HEK293 (cell line): ENCODE data around the gene NOL4L.

Source experiments
- CTCF ChIA-PET: fragments of 350-600 bp; formaldehyde crosslinking; extraction: SDS; loops from one replicate; lab custom pipeline; 2021; ENCODE audit warnings: antibody characterized with exemption; lab: Yijun Ruan, JAX
- POLR2A ChIA-PET: fragments of 300-600 bp; formaldehyde crosslinking; extraction: SDS; loops from one replicate; lab custom pipeline; 2020; ENCODE audit warnings: antibody characterized with exemption, inconsistent platforms; lab: Yijun Ruan, JAX
- H3K27ac ChIP-seq: fragments of 200-500 bp; sonication (Bioruptor generic); 2 replicates; pipeline ENCODE4 v1.5.1; 2014; ENCODE audit warnings: low read depth, low read length, control low read depth, inconsistent platforms; ENCODE audit errors: extremely low read depth
- H3K36me3 ChIP-seq, 2 experiments: fragments of 200-500 bp in 1 of 2; sonication (Bioruptor generic) in 1 of 2; 1 replicate in 1 of 2; 2 replicates in 1 of 2; pipeline ENCODE4 v1.5.1; 2014 to 2017; ENCODE audit warnings: inconsistent platforms in 2 of 2, low read length in 2 of 2; ENCODE audit not compliant: control insufficient read depth in 2 of 2, insufficient read depth in 1 of 2
- H3K4me1 ChIP-seq: fragments of 200-500 bp; sonication (Bioruptor generic); 2 replicates; pipeline ENCODE4 v1.5.1; 2014; ENCODE audit warnings: mild to moderate bottlenecking, low read length, inconsistent platforms; ENCODE audit not compliant: control insufficient read depth, insufficient read depth
- H3K4me3 ChIP-seq: 2 replicates; pipeline ENCODE4 v1.5.1; 2011; ENCODE audit warnings: low read depth, mild to moderate bottlenecking, control low read depth, low read length, moderate library complexity
- H3K9me3 ChIP-seq: fragments of 200-500 bp; sonication (Bioruptor generic); 2 replicates; pipeline ENCODE4 v1.5.1; 2014; ENCODE audit warnings: low read depth, low read length, inconsistent platforms; ENCODE audit not compliant: control insufficient read depth, insufficient read depth
- GLIS2 ChIP-seq: fragments of 450-650 bp; formaldehyde crosslinking; IDR thresholded peaks from 2 replicates; pipeline ENCODE4 v1.5.1; 2016; ENCODE audit warnings: missing biosample characterization, missing genetic modification characterization
- KLF8 ChIP-seq: fragments of 450-650 bp; formaldehyde crosslinking; IDR thresholded peaks from 2 replicates; pipeline ENCODE4 v1.5.1; 2016; ENCODE audit warnings: missing biosample characterization, missing genetic modification characterization
- PRDM4 ChIP-seq: fragments of 450-650 bp; formaldehyde crosslinking; IDR thresholded peaks from 2 replicates; pipeline ENCODE4 v1.5.1; 2017; ENCODE audit warnings: missing biosample characterization, missing genetic modification characterization
- TCF7L2 ChIP-seq: IDR thresholded peaks from 2 replicates; pipeline ENCODE4 v1.6.1; 2011; ENCODE audit warnings: low read depth, mild to moderate bottlenecking, inconsistent platforms, low read length, moderate library complexity, borderline replicate concordance
- TRIM28 ChIP-seq: IDR thresholded peaks from 2 replicates; pipeline ENCODE4 v1.6.1; 2011; ENCODE audit warnings: low read length, control low read depth, borderline replicate concordance
- ZBTB7A ChIP-seq: fragments of 450-650 bp; formaldehyde crosslinking; IDR thresholded peaks from 2 replicates; pipeline ENCODE4 v1.5.1; 2016; ENCODE audit warnings: low read depth, missing biosample characterization, missing genetic modification characterization
- ZNF10 ChIP-seq: fragments of 450-650 bp; formaldehyde crosslinking; IDR thresholded peaks from 2 replicates; pipeline ENCODE4 v1.5.1; 2017; ENCODE audit warnings: missing biosample characterization, missing genetic modification characterization
- ZNF121 ChIP-seq: fragments of 450-650 bp; formaldehyde crosslinking; IDR thresholded peaks from 2 replicates; pipeline ENCODE4 v1.5.1; 2016; ENCODE audit warnings: missing biosample characterization, missing genetic modification characterization
- ZNF140 ChIP-seq: fragments of 450-650 bp; formaldehyde crosslinking; IDR thresholded peaks from 2 replicates; pipeline ENCODE4 v1.5.1; 2016; ENCODE audit warnings: missing biosample characterization, missing genetic modification characterization
- ZNF23 ChIP-seq: fragments of 450-650 bp; formaldehyde crosslinking; IDR thresholded peaks from 2 replicates; pipeline ENCODE4 v1.5.1; 2016; ENCODE audit warnings: missing biosample characterization, missing genetic modification characterization, borderline replicate concordance
- ZNF302 ChIP-seq: fragments of 450-650 bp; formaldehyde crosslinking; IDR thresholded peaks from 2 replicates; pipeline ENCODE4 v1.5.1; 2016; ENCODE audit warnings: missing biosample characterization, missing genetic modification characterization, low read depth
- ZNF354C ChIP-seq: fragments of 450-650 bp; formaldehyde crosslinking; IDR thresholded peaks from 2 replicates; pipeline ENCODE4 v1.5.1; 2016; ENCODE audit warnings: missing biosample characterization, missing genetic modification characterization, low read depth, borderline replicate concordance
- ZNF394 ChIP-seq: fragments of 450-650 bp; formaldehyde crosslinking; IDR thresholded peaks from 2 replicates; pipeline ENCODE4 v1.5.1; 2016; ENCODE audit warnings: missing biosample characterization, missing genetic modification characterization, mild to moderate bottlenecking, moderate library complexity, borderline replicate concordance
- ZNF404 ChIP-seq: fragments of 450-650 bp; formaldehyde crosslinking; IDR thresholded peaks from 2 replicates; pipeline ENCODE4 v1.5.1; 2017; ENCODE audit warnings: missing biosample characterization, missing genetic modification characterization
- ZNF530 ChIP-seq: fragments of 450-650 bp; formaldehyde crosslinking; IDR thresholded peaks from 2 replicates; pipeline ENCODE4 v1.5.1; 2016; ENCODE audit warnings: low read depth, missing biosample characterization, missing genetic modification characterization
- ZNF624 ChIP-seq: fragments of 450-650 bp; formaldehyde crosslinking; IDR thresholded peaks from 2 replicates; pipeline ENCODE4 v1.5.1; 2017; ENCODE audit warnings: missing biosample characterization, missing genetic modification characterization
- ZNF768 ChIP-seq: fragments of 450-650 bp; formaldehyde crosslinking; IDR thresholded peaks from 2 replicates; pipeline ENCODE4 v1.5.1; 2018; ENCODE audit warnings: missing biosample characterization, mild to moderate bottlenecking, missing genetic modification characterization
- ZNF777 ChIP-seq: fragments of 450-650 bp; formaldehyde crosslinking; IDR thresholded peaks from 2 replicates; pipeline ENCODE4 v1.5.1; 2017; ENCODE audit warnings: missing biosample characterization, missing genetic modification characterization, borderline replicate concordance
- ZNF843 ChIP-seq: fragments of 450-650 bp; formaldehyde crosslinking; IDR thresholded peaks from 2 replicates; pipeline ENCODE4 v1.5.1; 2016; ENCODE audit warnings: missing biosample characterization, missing genetic modification characterization
- TF ChIP-seq, protein P1 (sequence below): fragments of 450-650 bp; formaldehyde crosslinking; IDR thresholded peaks from 2 replicates; pipeline ENCODE4 v1.5.1; 2016; ENCODE audit warnings: missing biosample characterization, missing genetic modification characterization
- TF ChIP-seq, protein P2 (sequence below): fragments of 450-650 bp; IDR thresholded peaks from 2 replicates; pipeline ENCODE4 v1.5.1; 2018; ENCODE audit warnings: missing biosample characterization, missing genetic modification characterization
- TF ChIP-seq, protein P3 (sequence below): fragments of 450-650 bp; formaldehyde crosslinking; IDR thresholded peaks from 2 replicates; pipeline ENCODE4 v1.5.1; 2016; ENCODE audit warnings: missing biosample characterization, missing genetic modification characterization

The NOL4L gene

DNA sequence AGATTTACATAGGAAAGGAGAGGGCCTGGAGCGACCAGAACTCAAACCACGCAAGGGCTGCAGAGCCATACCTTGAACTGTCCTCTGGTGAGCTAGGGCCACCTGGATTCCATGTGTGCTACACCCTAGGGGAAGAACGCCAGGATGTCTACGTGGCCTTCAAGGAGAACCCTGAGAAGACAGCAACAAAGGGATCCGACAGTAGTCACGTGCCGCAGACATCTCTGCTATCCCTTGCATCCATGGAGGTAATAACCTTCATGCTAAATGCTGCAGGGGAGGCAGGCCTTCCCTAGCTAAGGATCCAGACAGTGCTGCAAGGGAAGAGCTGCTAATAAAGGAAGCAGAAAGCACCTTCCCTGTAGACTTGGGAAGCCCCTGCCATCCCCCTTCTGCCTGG lies 52.9 kb downstream of the NOL4L start:
- ChIA-PET CTCF (interaction anchor here (1.5 to 1.7 kb wide), 2 partner anchors 11 to 120 kb away, joined by 4 to 7 read pairs; no protein-coding TSS in a partner anchor), POLR2A (no interaction called here)
- Histone ChIP-seq H3K27ac (no peak overlapping the region), H3K9me3 (no peaks in the 10 kb centered on the region), H3K4me1 (peaks cover 6% of the 10 kb centered on the region; the same call in 1 of the 2 replicates), H3K4me3 (no peak overlapping the region), H3K36me3 (no peaks in the 10 kb centered on the region)
- TF ChIP-seq ZBTB7A: no peak
- TF ChIP-seq ZNF768 (tag by site-specific recombination): no peak
- TF ChIP-seq ZNF10 (tag by site-specific recombination): no peak
- TF ChIP-seq, protein P1, sequence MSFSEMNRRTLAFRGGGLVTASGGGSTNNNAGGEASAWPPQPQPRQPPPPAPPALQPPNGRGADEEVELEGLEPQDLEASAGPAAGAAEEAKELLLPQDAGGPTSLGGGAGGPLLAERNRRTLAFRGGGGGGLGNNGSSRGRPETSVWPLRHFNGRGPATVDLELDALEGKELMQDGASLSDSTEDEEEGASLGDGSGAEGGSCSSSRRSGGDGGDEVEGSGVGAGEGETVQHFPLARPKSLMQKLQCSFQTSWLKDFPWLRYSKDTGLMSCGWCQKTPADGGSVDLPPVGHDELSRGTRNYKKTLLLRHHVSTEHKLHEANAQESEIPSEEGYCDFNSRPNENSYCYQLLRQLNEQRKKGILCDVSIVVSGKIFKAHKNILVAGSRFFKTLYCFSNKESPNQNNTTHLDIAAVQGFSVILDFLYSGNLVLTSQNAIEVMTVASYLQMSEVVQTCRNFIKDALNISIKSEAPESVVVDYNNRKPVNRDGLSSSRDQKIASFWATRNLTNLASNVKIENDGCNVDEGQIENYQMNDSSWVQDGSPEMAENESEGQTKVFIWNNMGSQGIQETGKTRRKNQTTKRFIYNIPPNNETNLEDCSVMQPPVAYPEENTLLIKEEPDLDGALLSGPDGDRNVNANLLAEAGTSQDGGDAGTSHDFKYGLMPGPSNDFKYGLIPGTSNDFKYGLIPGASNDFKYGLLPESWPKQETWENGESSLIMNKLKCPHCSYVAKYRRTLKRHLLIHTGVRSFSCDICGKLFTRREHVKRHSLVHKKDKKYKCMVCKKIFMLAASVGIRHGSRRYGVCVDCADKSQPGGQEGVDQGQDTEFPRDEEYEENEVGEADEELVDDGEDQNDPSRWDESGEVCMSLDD (tag by site-specific recombination): no peak
- no peak for TF ChIP-seq ZNF140 (tag by site-specific recombination)
- TF ChIP-seq ZNF530 (tag by site-specific recombination): no peak
- no peak for TF ChIP-seq TRIM28
- TF ChIP-seq, protein P2, sequence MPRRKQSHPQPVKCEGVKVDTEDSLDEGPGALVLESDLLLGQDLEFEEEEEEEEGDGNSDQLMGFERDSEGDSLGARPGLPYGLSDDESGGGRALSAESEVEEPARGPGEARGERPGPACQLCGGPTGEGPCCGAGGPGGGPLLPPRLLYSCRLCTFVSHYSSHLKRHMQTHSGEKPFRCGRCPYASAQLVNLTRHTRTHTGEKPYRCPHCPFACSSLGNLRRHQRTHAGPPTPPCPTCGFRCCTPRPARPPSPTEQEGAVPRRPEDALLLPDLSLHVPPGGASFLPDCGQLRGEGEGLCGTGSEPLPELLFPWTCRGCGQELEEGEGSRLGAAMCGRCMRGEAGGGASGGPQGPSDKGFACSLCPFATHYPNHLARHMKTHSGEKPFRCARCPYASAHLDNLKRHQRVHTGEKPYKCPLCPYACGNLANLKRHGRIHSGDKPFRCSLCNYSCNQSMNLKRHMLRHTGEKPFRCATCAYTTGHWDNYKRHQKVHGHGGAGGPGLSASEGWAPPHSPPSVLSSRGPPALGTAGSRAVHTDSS (tag by site-specific recombination): no peak
- no peak for TF ChIP-seq ZNF23 (tag by site-specific recombination)
- no peak for TF ChIP-seq PRDM4 (tag by site-specific recombination)
- TF ChIP-seq GLIS2 (tag by site-specific recombination): no peak
- TF ChIP-seq ZNF121 (tag by site-specific recombination): no peak
- no peak for TF ChIP-seq ZNF777 (tag by site-specific recombination)
- TF ChIP-seq ZNF302 (tag by site-specific recombination): no peak
- TF ChIP-seq ZNF394: no peak
- no peak for TF ChIP-seq ZNF843 (tag by site-specific recombination)
- TF ChIP-seq ZNF624: no peak
- TF ChIP-seq ZNF404: no peak
- no peak for TF ChIP-seq TCF7L2

- TF ChIP-seq, protein P2 (tag by site-specific recombination): no peak
- TF ChIP-seq, protein P3, sequence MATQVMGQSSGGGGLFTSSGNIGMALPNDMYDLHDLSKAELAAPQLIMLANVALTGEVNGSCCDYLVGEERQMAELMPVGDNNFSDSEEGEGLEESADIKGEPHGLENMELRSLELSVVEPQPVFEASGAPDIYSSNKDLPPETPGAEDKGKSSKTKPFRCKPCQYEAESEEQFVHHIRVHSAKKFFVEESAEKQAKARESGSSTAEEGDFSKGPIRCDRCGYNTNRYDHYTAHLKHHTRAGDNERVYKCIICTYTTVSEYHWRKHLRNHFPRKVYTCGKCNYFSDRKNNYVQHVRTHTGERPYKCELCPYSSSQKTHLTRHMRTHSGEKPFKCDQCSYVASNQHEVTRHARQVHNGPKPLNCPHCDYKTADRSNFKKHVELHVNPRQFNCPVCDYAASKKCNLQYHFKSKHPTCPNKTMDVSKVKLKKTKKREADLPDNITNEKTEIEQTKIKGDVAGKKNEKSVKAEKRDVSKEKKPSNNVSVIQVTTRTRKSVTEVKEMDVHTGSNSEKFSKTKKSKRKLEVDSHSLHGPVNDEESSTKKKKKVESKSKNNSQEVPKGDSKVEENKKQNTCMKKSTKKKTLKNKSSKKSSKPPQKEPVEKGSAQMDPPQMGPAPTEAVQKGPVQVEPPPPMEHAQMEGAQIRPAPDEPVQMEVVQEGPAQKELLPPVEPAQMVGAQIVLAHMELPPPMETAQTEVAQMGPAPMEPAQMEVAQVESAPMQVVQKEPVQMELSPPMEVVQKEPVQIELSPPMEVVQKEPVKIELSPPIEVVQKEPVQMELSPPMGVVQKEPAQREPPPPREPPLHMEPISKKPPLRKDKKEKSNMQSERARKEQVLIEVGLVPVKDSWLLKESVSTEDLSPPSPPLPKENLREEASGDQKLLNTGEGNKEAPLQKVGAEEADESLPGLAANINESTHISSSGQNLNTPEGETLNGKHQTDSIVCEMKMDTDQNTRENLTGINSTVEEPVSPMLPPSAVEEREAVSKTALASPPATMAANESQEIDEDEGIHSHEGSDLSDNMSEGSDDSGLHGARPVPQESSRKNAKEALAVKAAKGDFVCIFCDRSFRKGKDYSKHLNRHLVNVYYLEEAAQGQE: no peak
- TF ChIP-seq ZNF354C (tag by site-specific recombination) (no peak), KLF8 (tag by site-specific recombination) (no peak)
- Histone ChIP-seq H3K36me3 (no peaks in the 10 kb centered on the region), H3K27ac (no peak overlapping the region), H3K4me1 (peaks cover 2% of the 10 kb centered on the region; the same call in 1 of the 2 replicates), H3K4me3 (no peak overlapping the region), H3K9me3 (no peaks in the 10 kb centered on the region)
- POLR2A ChIA-PET: no interaction called here
- CTCF ChIA-PET: interaction anchor here (0.8 to 11.1 kb wide), 2 partner anchors 124 to 250 kb away, joined by 3 to 204 read pairs; no protein-coding TSS in a partner anchor
These were observed 56.0 kb downstream of the NOL4L start for GRCh38 chr20:32528905-32529670.
